SK-N-SH (cell line): ENCODE data around the gene MIER1. TPM values are rescaled to one million over a fixed set of nuclear protein-coding genes. Genes with fewer than 3 reads are reported as not detected.
A peak's percentile ranks its signal among the peaks of the same experiment; 100 is the strongest.

Experiments
- CTCF ChIA-PET: fragments of 300-600, 350-600 bp; formaldehyde crosslinking; extraction: SDS; loops from one replicate; lab custom pipeline; 2021; lab: Yijun Ruan, JAX
- POLR2A ChIA-PET: fragments of 350-600 bp; sonication (Branson Sonifier 250); formaldehyde crosslinking; extraction: SDS; loops from one replicate; lab custom pipeline; 2020; ENCODE audit warnings: antibody characterized with exemption, inconsistent platforms; lab: Yijun Ruan, JAX
- DNase-seq: peaks from one replicate; pipeline ENCODE4 v3.0.0; 2012
- H2AFZ ChIP-seq: fragments of 200-600 bp; sonication (generic); 2 replicates; pipeline ENCODE4 v1.8.1; 2016; ENCODE audit warnings: antibody characterized with exemption, mild to moderate bottlenecking, low read depth
- H3F3A ChIP-seq: fragments of 200-600 bp; sonication (generic); replicated peaks from 2 replicates; pipeline ENCODE3; 2016; ENCODE audit warnings: antibody characterized with exemption, mild to moderate bottlenecking; ENCODE audit not compliant: insufficient read depth
- H3K27ac ChIP-seq, 2 experiments: fragments of 200-500 bp in 1 of 2; fragments of 200-600 bp in 1 of 2; sonication (Bioruptor generic) in 1 of 2; sonication (generic), shearing (Covaris generic) in 1 of 2; 2 replicates each; pipeline versions ENCODE4 v1.5.1 to v1.6.1; 2014 to 2016; ENCODE audit warnings: low read depth in 2 of 2, inconsistent platforms in 1 of 2, low read length in 1 of 2, mild to moderate bottlenecking in 1 of 2, mixed read lengths in 1 of 2
- H3K27me3 ChIP-seq: fragments of 200-600 bp; sonication (generic), shearing (Covaris generic); 2 replicates; pipeline ENCODE4 v1.6.1; 2016; ENCODE audit warnings: mixed run types; ENCODE audit not compliant: insufficient read depth
- H3K36me3 ChIP-seq, 2 experiments: fragments of 200-500 bp in 1 of 2; fragments of 200-600 bp in 1 of 2; sonication (Bioruptor generic) in 1 of 2; sonication (generic) in 1 of 2; replicated peaks in 1 of 2; 2 replicates each; pipeline versions ENCODE3 to v1.5.1; 2014 to 2016; ENCODE audit warnings: low read length in 1 of 2, mild to moderate bottlenecking in 1 of 2; ENCODE audit not compliant: insufficient read depth in 2 of 2, control insufficient read depth in 1 of 2
- H3K4me1 ChIP-seq, 2 experiments: fragments of 200-500 bp in 1 of 2; fragments of 200-600 bp in 1 of 2; sonication (Bioruptor generic) in 1 of 2; sonication (generic), shearing (Covaris generic) in 1 of 2; 2 replicates each; pipeline versions ENCODE4 v1.5.1 to v1.6.1; 2014 to 2016; ENCODE audit warnings: low read depth in 1 of 2, low read length in 1 of 2, mixed run types in 1 of 2; ENCODE audit not compliant: insufficient read depth in 2 of 2, control insufficient read depth in 1 of 2
- H3K4me2 ChIP-seq: fragments of 200-600 bp; sonication (generic), shearing (Covaris generic); 2 replicates; pipeline ENCODE4 v1.6.1; 2017; ENCODE audit warnings: mixed run types
- H3K4me3 ChIP-seq, 2 experiments: fragments of 200-500 bp in 1 of 2; fragments of 200-600 bp in 1 of 2; sonication (Bioruptor generic) in 1 of 2; sonication (generic), shearing (Covaris generic) in 1 of 2; 2 replicates each; pipeline versions ENCODE4 v1.5.1 to v1.8.1; 2014 to 2016; ENCODE audit warnings: low read depth in 2 of 2, inconsistent platforms in 1 of 2, low read length in 1 of 2, mild to moderate bottlenecking in 1 of 2, mixed read lengths in 1 of 2, moderate library complexity in 1 of 2
- H3K79me2 ChIP-seq: fragments of 200-600 bp; sonication (generic); 2 replicates; pipeline ENCODE4 v1.8.1; 2017; ENCODE audit warnings: mild to moderate bottlenecking; ENCODE audit not compliant: insufficient read depth
- H3K9ac ChIP-seq: fragments of 200-600 bp; sonication (generic); 2 replicates; pipeline ENCODE4 v1.6.1; 2017; ENCODE audit warnings: mixed run types
- H3K9me2 ChIP-seq: fragments of 200-600 bp; sonication (generic); 2 replicates; pipeline ENCODE4 v1.6.1; 2017; ENCODE audit warnings: mixed run types
- H3K9me3 ChIP-seq: fragments of 200-600 bp; sonication (generic); 2 replicates; pipeline ENCODE4 v1.6.1; 2017; ENCODE audit warnings: mixed run types, mild to moderate bottlenecking, moderate library complexity
- H4K20me1 ChIP-seq: fragments of 200-600 bp; sonication (generic); 2 replicates; pipeline ENCODE4 v1.6.1; 2017; ENCODE audit warnings: mild to moderate bottlenecking, mixed run types; ENCODE audit not compliant: insufficient read depth
- FOXM1 ChIP-seq: IDR thresholded peaks from 2 replicates; pipeline ENCODE4 v1.4.0; 2012; ENCODE audit warnings: low read depth, mild to moderate bottlenecking
- GABPA ChIP-seq: IDR thresholded peaks from 2 replicates; pipeline ENCODE4 v1.4.0; 2012; ENCODE audit warnings: low read depth, mild to moderate bottlenecking
- GATA2 ChIP-seq: sonication (generic); formaldehyde crosslinking; IDR thresholded peaks from 2 replicates; pipeline ENCODE4 v1.5.0; 2020; ENCODE audit warnings: mild to moderate bottlenecking, missing genetic modification reagents
- IRF3 ChIP-seq: fragments of 150-350 bp; IDR thresholded peaks from 2 replicates; pipeline ENCODE4 v1.6.1; 2016; ENCODE audit warnings: mild to moderate bottlenecking, low read depth, low read length
- JUND ChIP-seq: IDR thresholded peaks from 2 replicates; pipeline ENCODE4 v1.4.0; 2012
- MAX ChIP-seq: IDR thresholded peaks from 2 replicates; pipeline ENCODE4 v1.4.0; 2012; ENCODE audit warnings: low read depth
- MEF2A ChIP-seq: IDR thresholded peaks from 2 replicates; pipeline ENCODE4 v1.4.0; 2012; ENCODE audit warnings: low read depth, borderline replicate concordance
- NFIC ChIP-seq: IDR thresholded peaks from 2 replicates; pipeline ENCODE4 v1.4.0; 2012; ENCODE audit warnings: borderline replicate concordance
- NRF1 ChIP-seq: IDR thresholded peaks from 2 replicates; pipeline ENCODE4 v1.6.1; 2012; ENCODE audit warnings: low read depth, mild to moderate bottlenecking, low read length
- PBX3 ChIP-seq: IDR thresholded peaks from 2 replicates; pipeline ENCODE4; 2012
- SMC3 ChIP-seq: IDR thresholded peaks from 2 replicates; pipeline ENCODE4 v1.6.1; 2012; ENCODE audit warnings: low read depth, low read length, improper control_type of control experiment
- TAF1 ChIP-seq: IDR thresholded peaks from 2 replicates; pipeline ENCODE4 v1.6.1; 2012; ENCODE audit warnings: low read depth, mild to moderate bottlenecking, low read length, moderate library complexity, borderline replicate concordance
- USF1 ChIP-seq: IDR thresholded peaks from 2 replicates; pipeline ENCODE4 v1.4.0; 2012; ENCODE audit warnings: low read depth, borderline replicate concordance
- WGBS: methylation state at CpG from one replicate; pipeline ENCODE4 v1.1.6; 2017; ENCODE audit warnings: low lambda C conversion rate; 5-methylcytosine and 5-hydroxymethylcytosine counted together
- polyA plus RNA-seq, 3 experiments: library from polyadenylated mRNA; depleted of rRNA; stranded (reverse); fragments of >200 nt; gene quantifications; 2 replicates each; pipeline ENCODE4 v1.2.3, GENCODE V29; 2012

MIER1 gene
- polyA plus RNA-seq, 1 of the 3 experiments (the other 2 are of a cell fraction): 4.4 TPM

- Histone ChIP-seq H3K79me2 (no peaks in the 10 kb centered on the region), H3K27me3 (no peaks in the 10 kb centered on the region), H3K9me2 (no peaks in the 10 kb centered on the region), H3K4me3 (no peak overlapping the region), H2AFZ (no peak overlapping the region), H3F3A (peaks cover 6% of the 10 kb centered on the region), H4K20me1 (no peaks in the 10 kb centered on the region), H3K4me1 (peaks cover 6 to 20% of the 10 kb centered on the region in 2 experiments; a peak in 3 of 4 replicates), H3K9ac (no peak overlapping the region), H3K36me3 (peaks cover 31 to 33% of the 10 kb centered on the region in 2 experiments), H3K27ac (peak overlapping the region in 1 of 2 experiments; percentile 61; a peak in 2 of 4 replicates), H3K9me3 (no peaks in the 10 kb centered on the region), H3K4me2 (0 out of 2 replicates have a peak overlapping the region, but pooled peaks have one; percentile 5)
- ChIA-PET POLR2A (no interaction called here), CTCF (interaction anchor here (0.6 to 2.5 kb wide), 5 partner anchors 15 to 483 kb away, joined by 3 to 9 read pairs (median 3); no protein-coding TSS in a partner anchor)
- DNase-seq: no peak
- TF ChIP-seq IRF3 (no peak), JUND (0 out of 2 replicates have a peak, but pooled peaks have one; percentile 2), NFIC (0 out of 2 replicates have a peak, but pooled peaks have one; percentile 23), PBX3 (no peak)
- 88% methylated on average over 2 of the region's 2 CpGs for WGBS
These were observed 95.5 kb downstream of the MIER1 start for GRCh38 chr1:67020304-67020703.

- no peaks in the 10 kb centered on the region for H4K20me1 ChIP-seq
- H3K4me2 ChIP-seq: 0 out of 2 replicates have a peak overlapping the region, but pooled peaks have one; percentile 5
- peaks cover 6% of the 10 kb centered on the region for H3F3A ChIP-seq
- 86% methylated on average over 2 of the region's 2 CpGs for WGBS
- H3K27me3 ChIP-seq: no peaks in the 10 kb centered on the region
- peaks cover 33 to 34% of the 10 kb centered on the region in 2 experiments for H3K36me3 ChIP-seq
- ChIA-PET POLR2A (no interaction called here), CTCF (interaction anchor here (0.6 to 1.9 kb wide), 3 partner anchors 23 to 128 kb away, joined by 3 to 5 read pairs (median 3); no protein-coding TSS in a partner anchor)
- no peak overlapping the region for H3K9ac ChIP-seq
- no peak overlapping the region for H2AFZ ChIP-seq
- H3K9me2 ChIP-seq: no peaks in the 10 kb centered on the region
- no peak for DNase-seq
- H3K4me1 ChIP-seq: peaks cover 6 to 20% of the 10 kb centered on the region in 2 experiments; a peak in 3 of 4 replicates
- TF ChIP-seq SMC3: no peak
- no peak for TF ChIP-seq USF1
- TF ChIP-seq TAF1: no peak
- no peak for TF ChIP-seq FOXM1
- TF ChIP-seq MAX: no peak
- TF ChIP-seq MEF2A: no peak
- no peak for TF ChIP-seq GABPA
- no peak for TF ChIP-seq PBX3
- no peak for TF ChIP-seq NRF1
- TF ChIP-seq GATA2: no peak
- H3K9me3 ChIP-seq: no peaks in the 10 kb centered on the region
- H3K4me3 ChIP-seq: no peak overlapping the region
- H3K79me2 ChIP-seq: no peaks in the 10 kb centered on the region
- peak overlapping the region in 1 of 2 experiments; percentile 61; a peak in 2 of 4 replicates for H3K27ac ChIP-seq
These were observed 96.0 kb downstream of the MIER1 start for GRCh38 chr1:67020765-67021164.
